Neutrophil (primary cell): Measurements from ENCODE around the gene MS4A2.
"Not testable (repeated sequence)": the region's sequence is repeated elsewhere in the genome, so short reads cannot be mapped to it uniquely, and the experiment has no call there.

Experiments used
- H3K27ac ChIP-seq: fragments of 200-600 bp; sonication (generic); 2 replicates; pipeline ENCODE4 v1.5.1; 2016; ENCODE audit warnings: mild to moderate bottlenecking, moderate library complexity
- H3K27me3 ChIP-seq: fragments of 200-600 bp; sonication (generic); 2 replicates; pipeline ENCODE4 v1.6.0; 2016; ENCODE audit warnings: mild to moderate bottlenecking
- H3K36me3 ChIP-seq: fragments of 200-600 bp; sonication (generic); 2 replicates; pipeline ENCODE4 v1.5.1; 2017
- H3K4me1 ChIP-seq, 2 experiments: fragments of 200-600 bp in 1 of 2; sonication (generic) in 1 of 2; 1 replicate in 1 of 2; 2 replicates in 1 of 2; pipeline versions ENCODE4 v1.5.1 to v1.6.1; 2013 to 2016; ENCODE audit warnings: low read depth in 1 of 2, low read length in 1 of 2, mild to moderate bottlenecking in 1 of 2, moderate library complexity in 1 of 2; ENCODE audit not compliant: control insufficient read depth in 1 of 2, insufficient read depth in 1 of 2
- H3K4me3 ChIP-seq, 2 experiments: fragments of 200-600 bp in 1 of 2; sonication (generic) in 1 of 2; 1 replicate in 1 of 2; 2 replicates in 1 of 2; pipeline ENCODE4 v1.5.1; 2013 to 2016; ENCODE audit warnings: low read depth in 1 of 2, low read length in 1 of 2, mild to moderate bottlenecking in 1 of 2, moderate library complexity in 1 of 2
- H3K9me3 ChIP-seq: fragments of 200-600 bp; sonication (generic); 2 replicates; pipeline ENCODE4 v1.5.1; 2016
- CTCF ChIP-seq: fragments of 200-600 bp; sonication (generic); IDR thresholded peaks from 2 replicates; pipeline ENCODE4 v1.5.1; 2016; ENCODE audit warnings: antibody characterized with exemption

The MS4A2 gene

GRCh38 chr11:60087239-60087638, 1.2 kb upstream of the MS4A2 start:
- TF ChIP-seq CTCF: no peak
- Histone ChIP-seq H3K4me3 (no peak overlapping the region), H3K4me1 (no peaks in the 10 kb centered on the region), H3K27ac (no peak overlapping the region), H3K9me3 (no peaks in the 10 kb centered on the region), H3K27me3 (no peaks in the 10 kb centered on the region), H3K36me3 (no peaks in the 10 kb centered on the region)

GRCh38 chr11:60095477-60096120, 7.1 kb downstream of the MS4A2 start:
- H3K27ac ChIP-seq: no peak overlapping the region
- H3K9me3 ChIP-seq: no peaks in the 10 kb centered on the region
- TF ChIP-seq CTCF: no peak

DNA sequence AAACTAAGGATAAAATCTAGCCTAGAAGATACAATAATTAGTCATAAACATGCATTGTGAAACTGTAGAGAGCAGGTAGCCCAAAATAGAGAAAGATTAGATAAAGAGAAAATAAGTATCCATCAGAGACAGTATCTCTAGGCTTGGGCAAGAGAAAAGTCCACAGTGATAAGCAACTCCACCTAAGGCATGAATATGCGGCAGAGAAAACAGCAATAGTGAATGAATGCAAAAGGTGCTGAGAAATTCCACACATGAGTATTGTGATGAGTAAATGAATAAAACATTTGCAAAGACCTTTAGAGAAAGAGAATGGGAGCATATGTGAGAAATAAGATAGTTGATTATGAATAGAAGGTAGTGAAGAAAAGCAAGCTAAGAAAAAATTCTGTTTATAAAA, 8.7 kb downstream of the MS4A2 start:
- Histone ChIP-seq H3K27ac (no peak overlapping the region), H3K4me3 (no peak overlapping the region), H3K27me3 (no peaks in the 10 kb centered on the region), H3K4me1 (peaks cover 0 to 4% of the 10 kb centered on the region in 2 experiments), H3K9me3 (no peaks in the 10 kb centered on the region), H3K36me3 (no peaks in the 10 kb centered on the region)
- no peak for TF ChIP-seq CTCF

More at GRCh38 chr11:60095477-60096120, 7.1 kb downstream of the MS4A2 start:
- H3K36me3 ChIP-seq: no peaks in the 10 kb centered on the region
- no peaks in the 10 kb centered on the region for H3K27me3 ChIP-seq
- no peak overlapping the region for H3K4me3 ChIP-seq
- H3K4me1 ChIP-seq: no peaks in the 10 kb centered on the region

- H3K4me3 ChIP-seq: no peak overlapping the region
- TF ChIP-seq CTCF: no peak
- no peaks in the 10 kb centered on the region for H3K36me3 ChIP-seq
- H3K27me3 ChIP-seq: no peaks in the 10 kb centered on the region
- no peaks in the 10 kb centered on the region for H3K9me3 ChIP-seq
- peaks cover 0 to 4% of the 10 kb centered on the region in 2 experiments for H3K4me1 ChIP-seq
- H3K27ac ChIP-seq: no peak overlapping the region
Measured at GRCh38 chr11:60098508-60098907, 10.0 kb downstream of the MS4A2 start.

DNA sequence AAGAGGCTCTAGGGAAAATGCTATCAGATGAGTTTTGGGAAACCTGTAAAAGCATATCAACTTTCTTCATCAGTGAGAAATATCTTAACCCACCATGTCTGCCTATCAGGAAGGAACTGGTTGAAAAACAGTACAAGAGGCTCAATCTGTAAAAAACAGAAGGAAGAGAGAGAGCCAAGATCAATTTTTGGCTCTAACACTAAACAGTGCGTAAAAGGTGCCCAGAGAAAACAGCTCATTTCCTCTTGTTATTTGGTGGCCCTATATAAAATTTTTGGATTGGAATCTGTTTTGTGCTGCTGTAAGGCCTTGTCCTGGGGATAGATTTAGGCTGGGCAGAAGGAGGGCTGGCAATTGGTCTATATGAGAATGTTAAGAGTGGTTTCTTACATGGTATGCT, 12.1 kb downstream of the MS4A2 start:
- H3K36me3 ChIP-seq: no peaks in the 10 kb centered on the region
- no peak overlapping the region for H3K27ac ChIP-seq
- no peak overlapping the region for H3K4me3 ChIP-seq
- no peak for TF ChIP-seq CTCF
- peaks cover 0 to 4% of the 10 kb centered on the region in 2 experiments for H3K4me1 ChIP-seq
- H3K9me3 ChIP-seq: no peaks in the 10 kb centered on the region
- no peaks in the 10 kb centered on the region for H3K27me3 ChIP-seq

DNA sequence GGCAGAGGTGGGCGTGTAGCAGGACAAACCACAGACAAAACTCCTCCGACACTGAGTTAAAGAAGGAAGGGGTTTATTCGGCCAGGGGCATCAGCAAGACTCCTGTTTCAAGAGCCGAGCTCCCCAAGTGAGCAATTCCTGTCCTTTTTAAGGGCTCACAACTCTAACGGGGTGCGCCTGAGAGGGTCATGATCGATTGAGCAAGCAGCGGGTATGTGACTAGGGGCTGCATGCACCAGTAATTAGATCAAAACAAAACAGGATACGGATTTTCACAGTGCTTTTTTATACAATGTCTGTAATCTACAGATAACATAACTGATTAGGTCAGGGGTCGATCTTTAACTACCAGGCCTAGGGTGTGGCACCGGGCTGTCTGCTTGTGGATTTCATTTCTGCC, 12.9 kb downstream of the MS4A2 start:
- H3K27ac ChIP-seq, H3K36me3 ChIP-seq, H3K4me1 ChIP-seq, H3K9me3 ChIP-seq, H3K27me3 ChIP-seq, H3K4me3 ChIP-seq: not testable (repeated sequence)

DNA sequence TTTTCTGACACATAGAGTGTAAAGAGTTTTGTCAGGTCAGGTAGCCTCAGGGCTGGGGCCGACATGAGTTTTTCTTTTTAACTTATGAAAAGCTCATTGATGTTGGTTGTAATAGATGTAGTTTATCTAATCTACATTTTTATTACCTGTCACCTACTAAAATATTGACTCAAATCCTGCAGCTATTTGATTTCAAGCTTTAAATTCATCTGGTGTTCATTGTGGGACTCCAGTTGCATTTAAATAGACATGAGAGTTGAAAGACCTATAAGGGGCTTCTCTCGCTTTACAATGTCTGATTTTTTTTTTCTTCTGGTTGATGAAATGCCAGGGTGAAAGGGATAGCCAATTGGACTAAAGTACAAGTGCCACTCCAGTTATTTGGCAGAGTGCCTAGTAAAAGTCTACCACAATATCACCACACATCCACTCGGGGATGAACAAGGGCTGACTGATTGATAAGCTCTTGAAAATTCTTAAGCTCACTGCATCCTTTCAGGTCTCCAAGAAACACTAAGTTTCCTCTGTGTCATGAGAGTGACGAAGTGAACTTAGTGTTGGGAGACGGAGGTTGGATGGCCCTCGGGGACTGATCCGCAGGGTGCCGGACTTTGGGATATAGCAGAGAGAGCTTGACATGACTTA, 16.1 kb downstream of the MS4A2 start:
- H3K36me3 ChIP-seq, H3K27ac ChIP-seq, H3K4me1 ChIP-seq, H3K27me3 ChIP-seq, H3K4me3 ChIP-seq, H3K9me3 ChIP-seq: not testable (repeated sequence)

DNA sequence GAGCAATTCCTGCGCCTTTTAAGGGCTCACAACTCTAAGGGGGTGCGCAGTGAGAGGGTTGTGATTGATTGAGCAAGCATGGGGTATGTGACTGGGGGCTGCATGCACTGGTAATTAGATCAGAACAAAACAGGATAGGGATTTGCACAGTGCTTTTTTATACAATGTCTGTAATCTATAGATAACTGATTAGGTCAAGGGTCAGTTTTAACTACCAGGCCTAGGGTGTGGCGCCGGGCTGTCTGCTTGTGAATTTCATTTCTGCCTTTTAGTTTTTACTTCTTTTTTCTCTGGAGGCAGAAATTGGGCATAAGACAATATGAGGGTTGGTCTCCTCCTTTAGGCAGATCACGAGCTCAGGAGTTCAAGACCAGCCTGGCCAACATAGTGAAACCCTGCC, 20.2 kb downstream of the MS4A2 start:
- H3K4me1 ChIP-seq, H3K4me3 ChIP-seq, H3K27me3 ChIP-seq: not testable (repeated sequence)

More for the DNA sequence above, 20.2 kb downstream of the MS4A2 start:
- not testable (repeated sequence) for H3K27ac ChIP-seq, H3K36me3 ChIP-seq, H3K9me3 ChIP-seq
